GM19468 (cell line): Measurements from ENCODE around the gene OR2A7.
"Not testable (repeated sequence)": the region's sequence is repeated elsewhere in the genome, so short reads cannot be mapped to it uniquely, and the experiment has no call there.

Experiments used
- ATAC-seq: cut with Tn5 transposase; IDR thresholded peaks from one replicate; pipeline ENCODE4 v1.9.1; 2021; ENCODE audit warnings: mild to moderate bottlenecking, moderate library complexity, moderate number of reproducible peaks; ENCODE audit not compliant: unreplicated experiment; ENCODE audit errors: extremely low read depth

Gene OR2A7

GRCh38 chr7:144264692-144265091 is at the start of gene OR2A7:
Gene OR2A7, minus strand, starts transcription at chr7:144264792. Its CDS starts 5,164 bp downstream, at chr7:144259628.
- ATAC-seq, result not testable (repeated sequence)

GRCh38 chr7:144311872-144312469 is 47.4 kb upstream of the OR2A7 start, which contains the start of gene OR2A1:
Gene OR2A1, plus strand, starts transcription at chr7:144312419. Its CDS starts 5,706 bp downstream, at chr7:144318125.
- not testable (repeated sequence) for ATAC-seq

GRCh38 chr7:144311218-144311617 is 46.6 kb upstream of the OR2A7 start:
- ATAC-seq, result not testable (repeated sequence)

- not testable (repeated sequence) for ATAC-seq
These were observed 45.1 kb upstream of the OR2A7 start for GRCh38 chr7:144309702-144310101.

GRCh38 chr7:144305156-144305555 is 40.6 kb upstream of the OR2A7 start:
- ATAC-seq, result not testable (repeated sequence)

GRCh38 chr7:144303607-144304006 is 39.0 kb upstream of the OR2A7 start:
- not testable (repeated sequence) for ATAC-seq

- ATAC-seq, result not testable (repeated sequence)
These were observed 38.1 kb upstream of the OR2A7 start for GRCh38 chr7:144302578-144303303.

GRCh38 chr7:144293794-144294499 is 29.4 kb upstream of the OR2A7 start:
- ATAC-seq, result peak; percentile 67

GRCh38 chr7:144292384-144293161 is 28.0 kb upstream of the OR2A7 start:
- not testable (repeated sequence) for ATAC-seq

- not testable (repeated sequence) for ATAC-seq
These were observed 27.0 kb upstream of the OR2A7 start for GRCh38 chr7:144291607-144292006.

GRCh38 chr7:144287171-144287784 is 22.7 kb upstream of the OR2A7 start:
- ATAC-seq, result not testable (repeated sequence)

- not testable (repeated sequence) for ATAC-seq
These were observed 19.1 kb upstream of the OR2A7 start for GRCh38 chr7:144283716-144284115.

- ATAC-seq, result not testable (repeated sequence)
These were observed 17.9 kb upstream of the OR2A7 start for GRCh38 chr7:144282490-144282889.

GRCh38 chr7:144281981-144282380 is 17.4 kb upstream of the OR2A7 start:
- ATAC-seq, result not testable (repeated sequence)

GRCh38 chr7:144280010-144280409 is 15.4 kb upstream of the OR2A7 start:
- ATAC-seq, result not testable (repeated sequence)

- not testable (repeated sequence) for ATAC-seq
These were observed 10.7 kb upstream of the OR2A7 start for GRCh38 chr7:144275281-144275680.

GRCh38 chr7:144269188-144269587 is 4.6 kb upstream of the OR2A7 start, which contains the start of gene CTAGE8:
Gene CTAGE8, minus strand, starts transcription at chr7:144269288. Its CDS starts 38 bp downstream, at chr7:144269250.
- ATAC-seq, result not testable (repeated sequence)

- ATAC-seq, result not testable (repeated sequence)
These were observed 2.5 kb downstream of the OR2A7 start for GRCh38 chr7:144262128-144262527.

- ATAC-seq, result not testable (repeated sequence)
These were observed 5.5 kb downstream of the OR2A7 start for GRCh38 chr7:144259067-144259466.
